ENCODE results near the gene TAS2R38.

GRCh38 chr7:142002179-142002578, 28.6 kb upstream of the TAS2R38 start:
- TF ChIP-seq CTCF (IDR thresholded peaks at IDR 0.05), result no peak
- TF ChIP-seq POLR2A (IDR thresholded peaks at IDR 0.05), result no peak
